HepG2 (cell line): Measurements from ENCODE around the gene HYOU1. TPM values are rescaled to one million over a fixed set of nuclear protein-coding genes. Genes with fewer than 3 reads are reported as not detected.

Experiments used
- ATAC-seq: fragments of 200-7000 bp; cut with Tn5 transposase; 3 replicates; pipeline ENCODE4 v1.9.1; 2020; ENCODE audit warnings: mild to moderate bottlenecking, moderate library complexity
- BruUV-seq: library from RNA; stranded (reverse); fragments of 400-500 nt; replicated peaks from 2 replicates; lab custom pipeline; 2021; lab: Mats Ljungman, UMichigan
- CTCF ChIA-PET: fragments of 300-600 bp; formaldehyde crosslinking; extraction: SDS; loops from one replicate; lab custom pipeline; 2021; ENCODE audit warnings: low total read pairs, inconsistent platforms, low intra/inter-chr PET ratio; lab: Yijun Ruan, JAX
- POLR2A ChIA-PET: fragments of 350-600 bp; sonication (Branson Sonifier 250); formaldehyde crosslinking; loops from one replicate; lab custom pipeline; 2020; ENCODE audit warnings: antibody characterized with exemption, inconsistent platforms; lab: Yijun Ruan, JAX
- DNase-seq: peaks from one replicate; pipeline ENCODE4 v3.0.0-alpha.2; 2015; ENCODE audit warnings: low spot score
- FAIRE-seq: peaks from 3 replicates; lab custom pipeline; 2011; peaks lifted over from hg19 to GRCh38; lab: Jason Lieb, UNC
- H2AFZ ChIP-seq: one replicate; pipeline ENCODE4 v1.6.1; 2011; ENCODE audit warnings: low read length, inconsistent platforms
- H3K27ac ChIP-seq: fragments of 300-600 bp; 3 replicates; pipeline ENCODE4 v1.8.0; 2011; ENCODE audit warnings: mixed run types, mild to moderate bottlenecking, mixed read lengths, low read length, inconsistent platforms; ENCODE audit not compliant: insufficient read depth; ENCODE audit errors: extremely low read length
- H3K27me3 ChIP-seq, 2 experiments: fragments of 200-600 bp in 1 of 2; 2 replicates in 1 of 2; 3 replicates in 1 of 2; pipeline versions ENCODE4 v1.6.0 to v1.8.0; 2011; ENCODE audit warnings: low read length in 2 of 2, mild to moderate bottlenecking in 2 of 2, moderate library complexity in 2 of 2, inconsistent platforms in 1 of 2; ENCODE audit not compliant: insufficient read depth in 2 of 2, control insufficient read depth in 1 of 2
- H3K36me3 ChIP-seq, 2 experiments: fragments of 200-600 bp in 1 of 2; replicated peaks in 1 of 2; 2 replicates in 1 of 2; 3 replicates in 1 of 2; pipeline versions ENCODE4 v1.5.1 to v1.8.0; 2011; ENCODE audit warnings: low read length in 2 of 2, inconsistent platforms in 1 of 2; ENCODE audit not compliant: insufficient read depth in 2 of 2, control insufficient read depth in 1 of 2
- H3K4me1 ChIP-seq: 2 replicates; pipeline ENCODE4 v1.5.1; 2012; ENCODE audit warnings: low read length, inconsistent platforms; ENCODE audit not compliant: insufficient read depth
- H3K4me2 ChIP-seq: 2 replicates; pipeline ENCODE4 v1.6.0; 2011; ENCODE audit warnings: low read depth, low read length, inconsistent platforms
- H3K4me3 ChIP-seq, 3 experiments: fragments of 200-600 bp in 1 of 3; sonication (generic), shearing (Covaris generic) in 1 of 3; replicated peaks in 1 of 3; 2 replicates each; pipeline ENCODE4 v1.5.1; 2011 to 2016; ENCODE audit warnings: low read length in 3 of 3, inconsistent platforms in 2 of 3, low read depth in 2 of 3, mild to moderate bottlenecking in 2 of 3, control low read depth in 1 of 3, mixed read lengths in 1 of 3; ENCODE audit not compliant: insufficient read depth in 1 of 3
- H3K79me2 ChIP-seq: one replicate; pipeline ENCODE4 v1.6.1; 2011; ENCODE audit warnings: low read length, inconsistent platforms; ENCODE audit not compliant: insufficient read depth
- H3K9ac ChIP-seq: 2 replicates; pipeline ENCODE4 v1.6.0; 2011; ENCODE audit warnings: mild to moderate bottlenecking, low read depth, low read length, inconsistent platforms; ENCODE audit not compliant: insufficient read depth
- H3K9me3 ChIP-seq: 2 replicates; pipeline ENCODE4 v1.5.1; 2012; ENCODE audit warnings: mild to moderate bottlenecking, low read length
- H4K20me1 ChIP-seq: 2 replicates; pipeline ENCODE4 v1.6.0; 2011; ENCODE audit warnings: inconsistent platforms, mild to moderate bottlenecking, low read length, moderate library complexity; ENCODE audit not compliant: insufficient read depth
- ATF5 ChIP-seq: sonication (generic); formaldehyde crosslinking; IDR thresholded peaks from 2 replicates; pipeline ENCODE4 v1.4.0; 2020; ENCODE audit warnings: mild to moderate bottlenecking, low read depth, missing genetic modification reagents
- CBX2 ChIP-seq, 2 experiments: fragments of 200-600 bp in 1 of 2; sonication (generic); formaldehyde crosslinking in 1 of 2; IDR thresholded peaks; 2 replicates each; pipeline versions ENCODE4 v1.7.0 to v1.8.1; 2018 to 2022; ENCODE audit warnings: low read depth in 2 of 2, low read length in 1 of 2, mild to moderate bottlenecking in 1 of 2, missing genetic modification reagents in 1 of 2
- CHCHD3 ChIP-seq: sonication (generic); formaldehyde crosslinking; IDR thresholded peaks from 2 replicates; pipeline ENCODE4 v1.8.0; 2022; ENCODE audit warnings: mild to moderate bottlenecking, missing genetic modification reagents, moderate library complexity
- EEA1 ChIP-seq: sonication (generic); formaldehyde crosslinking; IDR thresholded peaks from 2 replicates; pipeline ENCODE4 v1.5.1; 2020; ENCODE audit warnings: mild to moderate bottlenecking, missing genetic modification reagents, borderline replicate concordance
- FOXA3 ChIP-seq: IDR thresholded peaks from 2 replicates; pipeline ENCODE4 v1.6.1; 2016; ENCODE audit warnings: missing genetic modification reagents, missing compliant biosample characterization
- ISL2 ChIP-seq: sonication (generic); formaldehyde crosslinking; IDR thresholded peaks from 2 replicates; pipeline ENCODE4 v1.5.0; 2020; ENCODE audit warnings: missing genetic modification reagents
- KLF9 ChIP-seq: IDR thresholded peaks from 2 replicates; pipeline ENCODE4 v1.6.1; 2016; ENCODE audit warnings: low read depth
- PAXIP1 ChIP-seq: sonication (generic); formaldehyde crosslinking; conservative IDR thresholded peaks from 2 replicates; pipeline ENCODE4 v1.4.0; 2020; ENCODE audit warnings: mild to moderate bottlenecking, missing genetic modification reagents, moderate library complexity
- RFX5 ChIP-seq: IDR thresholded peaks from 2 replicates; pipeline ENCODE4 v1.6.1; 2011; ENCODE audit warnings: low read depth, low read length, improper control_type of control experiment
- SAFB2 ChIP-seq: sonication (generic); formaldehyde crosslinking; IDR thresholded peaks from 2 replicates; pipeline ENCODE4 v1.5.1; 2020; ENCODE audit warnings: missing genetic modification reagents, low read depth, mild to moderate bottlenecking, borderline replicate concordance
- SUZ12 ChIP-seq: fragments of 150-350 bp; IDR thresholded peaks from 2 replicates; pipeline ENCODE4 v1.6.1; 2014; ENCODE audit warnings: low read depth, low read length
- TBL1XR1 ChIP-seq: fragments of 150-350 bp; IDR thresholded peaks from 2 replicates; pipeline ENCODE4 v1.6.1; 2014; ENCODE audit warnings: borderline replicate concordance, low read length; ENCODE audit not compliant: partially characterized antibody
- ZFP37 ChIP-seq: sonication (generic); formaldehyde crosslinking; IDR thresholded peaks from 2 replicates; pipeline ENCODE4 v1.4.0; 2020; ENCODE audit warnings: missing genetic modification reagents, borderline replicate concordance
- ZNF652 ChIP-seq: IDR thresholded peaks from 2 replicates; pipeline ENCODE4 v1.6.1; 2016; ENCODE audit warnings: low read depth, borderline replicate concordance
- WGBS: methylation state at CpG from one replicate; pipeline ENCODE4 v1.1.6; 2017; ENCODE audit warnings: low lambda C conversion rate; 5-methylcytosine and 5-hydroxymethylcytosine counted together
- in situ Hi-C: cut with HindIII; loops from 2 replicates; pipeline ENCODE4 v1.10.0; 2017; ENCODE audit warnings: low pct_unique_long_range_greater_than_20kb; ENCODE audit not compliant: extremely low pct_ligation_motif_present
- intact Hi-C: fragments of 100-400 bp; cut with micrococcal nuclease; formaldehyde crosslinking; loops from one replicate; pipeline ENCODE4 v1.10.0; 2022; ENCODE audit not compliant: unreplicated experiment
- polyA plus RNA-seq, 8 experiments: library from polyadenylated mRNA; depleted of rRNA in 3 of 8; stranded (reverse) in 7 of 8; unstranded in 1 of 8; fragments of >200 nt; fragmentation: Illumina TruSeq in 4 of 8; extraction: Trizol in 4 of 8; gene quantifications; 2 replicates each; pipeline versions ENCODE4 v1.2.1 to v1.2.3, GENCODE V29; 2011 to 2016; ENCODE audit warnings: low read depth in 4 of 8, missing spikeins in 1 of 8, mixed read lengths in 1 of 8; ENCODE audit not compliant: insufficient read depth in 1 of 8
- total RNA-seq, 5 experiments: library from RNA; depleted of rRNA; stranded (reverse); fragments of >200 nt; fragmentation: Illumina TruSeq; extraction: Trizol; gene quantifications; 2 replicates each; pipeline ENCODE4 v1.2.3, GENCODE V29; 2016; ENCODE audit warnings: low read depth in 1 of 5
- TF ChIP-seq, protein P1 (sequence below): sonication (generic); formaldehyde crosslinking; conservative IDR thresholded peaks from 2 replicates; pipeline ENCODE4 v1.4.0; 2020; ENCODE audit warnings: missing genetic modification reagents
- TF ChIP-seq, protein P2 (sequence below): sonication (generic); formaldehyde crosslinking; IDR thresholded peaks from 2 replicates; pipeline ENCODE4 v1.5.1; 2020; ENCODE audit warnings: missing genetic modification reagents, mild to moderate bottlenecking, borderline replicate concordance

The HYOU1 gene
- total and polyA plus RNA-seq, 2 of the 13 experiments (the other 11 are each of a cell fraction or from before 2014, with no cell fraction given) = 127 to 155 TPM

DNA sequence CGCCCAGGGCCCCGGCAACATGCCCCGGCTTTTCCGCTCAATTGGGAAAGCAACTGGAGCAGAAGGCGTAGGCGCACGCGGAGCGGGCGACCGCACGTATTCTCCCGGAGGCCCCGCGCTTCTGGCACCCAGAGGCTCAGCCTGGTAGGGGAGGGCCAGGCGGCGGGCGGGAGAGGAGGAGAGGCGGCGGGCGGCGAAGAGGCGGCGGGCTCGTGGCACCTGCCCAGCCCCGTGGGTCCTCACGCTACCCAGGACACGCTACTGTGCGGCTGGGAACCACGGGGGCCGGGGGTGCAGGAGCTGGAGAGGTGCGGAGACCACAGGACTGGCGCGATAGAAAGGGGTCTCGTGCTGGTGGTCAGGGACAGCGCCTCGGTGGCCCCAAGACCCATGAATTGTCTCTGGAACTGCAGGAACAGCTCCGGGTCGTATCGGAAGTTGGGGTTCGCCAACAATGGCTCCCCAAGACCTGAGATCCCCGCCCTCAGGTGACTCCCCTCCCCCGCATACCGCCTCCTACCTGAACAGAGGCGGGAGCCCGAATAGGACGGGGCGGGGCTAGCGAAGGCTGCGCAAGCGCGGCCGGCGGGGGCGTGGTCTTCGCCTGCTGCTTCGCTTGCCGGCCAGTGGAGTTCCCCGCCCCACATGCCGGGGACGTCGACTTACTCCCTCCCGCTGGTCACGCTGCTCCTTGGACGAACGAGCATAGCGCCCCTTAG lies 26.5 kb downstream of the HYOU1 start, which contains the start of gene SLC37A4:
Gene SLC37A4 (minus strand): TSS at position 549 of the 719 bp plus-strand sequence.
- WGBS = 0% methylated on average over 22 of the region's 67 CpGs
- BruUV-seq = no TSS peak
- ATAC-seq = peak; percentile 63
- TF ChIP-seq PAXIP1 = peak; percentile 50
- peak; percentile 63; the same call in 1 of the 2 replicates for TF ChIP-seq ISL2
- TF ChIP-seq CHCHD3 (CRISPR knock-in tag) = no peak
- TF ChIP-seq CBX2 (IDR thresholded peaks at IDR 0.05; ENCODE audit: low read depth, low read length) = no peak
- TF ChIP-seq CBX2 (CRISPR knock-in tag; IDR thresholded peaks at IDR 0.05; ENCODE audit: low read depth) = no peak
- TF ChIP-seq ATF5 (CRISPR knock-in tag) = no peak
- TF ChIP-seq, protein P1, sequence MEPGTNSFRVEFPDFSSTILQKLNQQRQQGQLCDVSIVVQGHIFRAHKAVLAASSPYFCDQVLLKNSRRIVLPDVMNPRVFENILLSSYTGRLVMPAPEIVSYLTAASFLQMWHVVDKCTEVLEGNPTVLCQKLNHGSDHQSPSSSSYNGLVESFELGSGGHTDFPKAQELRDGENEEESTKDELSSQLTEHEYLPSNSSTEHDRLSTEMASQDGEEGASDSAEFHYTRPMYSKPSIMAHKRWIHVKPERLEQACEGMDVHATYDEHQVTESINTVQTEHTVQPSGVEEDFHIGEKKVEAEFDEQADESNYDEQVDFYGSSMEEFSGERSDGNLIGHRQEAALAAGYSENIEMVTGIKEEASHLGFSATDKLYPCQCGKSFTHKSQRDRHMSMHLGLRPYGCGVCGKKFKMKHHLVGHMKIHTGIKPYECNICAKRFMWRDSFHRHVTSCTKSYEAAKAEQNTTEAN = peak; percentile 73; the same call in 1 of the 2 replicates
- TF ChIP-seq KLF9 (CRISPR knock-in tag) = peak; percentile 97
- TF ChIP-seq SAFB2 (CRISPR knock-in tag) = peak; percentile 51; the same call in 1 of the 2 replicates
- TF ChIP-seq ZNF652 (CRISPR knock-in tag) = peak; percentile 19; the same call in 1 of the 2 replicates
- no peak for TF ChIP-seq TBL1XR1
- TF ChIP-seq RFX5 = no peak
- TF ChIP-seq, protein P2, sequence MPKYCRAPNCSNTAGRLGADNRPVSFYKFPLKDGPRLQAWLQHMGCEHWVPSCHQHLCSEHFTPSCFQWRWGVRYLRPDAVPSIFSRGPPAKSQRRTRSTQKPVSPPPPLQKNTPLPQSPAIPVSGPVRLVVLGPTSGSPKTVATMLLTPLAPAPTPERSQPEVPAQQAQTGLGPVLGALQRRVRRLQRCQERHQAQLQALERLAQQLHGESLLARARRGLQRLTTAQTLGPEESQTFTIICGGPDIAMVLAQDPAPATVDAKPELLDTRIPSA (CRISPR knock-in tag) = peak; percentile 95; the same call in 1 of the 2 replicates
- peak; percentile 77; the same call in 1 of the 2 replicates for TF ChIP-seq ZFP37
- no peak for TF ChIP-seq SUZ12
- peak; percentile 55 for TF ChIP-seq FOXA3 (CRISPR knock-in tag)
- peak; percentile 74; the same call in 1 of the 2 replicates for TF ChIP-seq EEA1 (CRISPR knock-in tag)

More for the DNA sequence above, 26.5 kb downstream of the HYOU1 start, which contains the start of gene SLC37A4:
- intact Hi-C loops = loop anchor here (2.0 kb wide), 2 partner anchors 32 to 64 kb away; partner anchors contain the start of gene CENATAC
- FAIRE-seq = peak; percentile 83
- Histone ChIP-seq H3K36me3 (peaks cover 0 to 1% of the 10 kb centered on the region in 2 experiments; a peak in 1 of 5 replicates), H2AFZ (peak within 1 kb of the TSS; percentile 80), H3K27me3 (no peaks in the 10 kb centered on the region; a peak in 1 of 5 replicates), H3K27ac (peak within 1 kb of the TSS; percentile 77), H3K9me3 (no peaks in the 10 kb centered on the region), H3K4me1 (peaks cover 67% of the 10 kb centered on the region), H3K4me3 (peak within 1 kb of the TSS; percentile 74 to 82 (median 79)), H3K9ac (peak within 1 kb of the TSS; percentile 77), H3K4me2 (peak within 1 kb of the TSS; percentile 99), H4K20me1 (no peaks in the 10 kb centered on the region), H3K79me2 (peaks cover 46% of the 10 kb centered on the region)
- peak; percentile 95 for DNase-seq
- CTCF ChIA-PET = interaction anchor here (1.0 kb wide), 1 partner anchor 33 kb away, joined by 4 read pairs; the partner anchor contains the start of gene CENATAC
- in situ Hi-C loops = no loop called here
- POLR2A ChIA-PET = interaction anchor here (0.5 to 4.8 kb wide), 11 partner anchors 12 to 184 kb away, joined by 3 to 45 read pairs (median 4); partner anchors contain the start of genes CENATAC, HMBS, HYOU1 and RPS25
